HepG2 (cell line): Measurements from ENCODE around the gene RPL21. TPM values are rescaled to one million over a fixed set of nuclear protein-coding genes. Genes with fewer than 3 reads are reported as not detected.

ENCODE experiments used
- CBX1 ChIP-seq: IDR thresholded peaks from one replicate; pipeline ENCODE4 v1.6.1; 2016; ENCODE audit warnings: antibody characterized with exemption, low read depth
- DPF2 ChIP-seq: sonication (generic); formaldehyde crosslinking; IDR thresholded peaks from 2 replicates; pipeline ENCODE4 v1.4.0; 2020; ENCODE audit warnings: mild to moderate bottlenecking, low read depth, missing genetic modification reagents, borderline replicate concordance
- FOXK1 ChIP-seq: sonication (generic); formaldehyde crosslinking; IDR thresholded peaks from 2 replicates; pipeline ENCODE4 v1.4.0; 2020; ENCODE audit warnings: low read depth, missing genetic modification reagents, borderline replicate concordance
- HNF4G ChIP-seq, 2 experiments: sonication (generic) in 1 of 2; formaldehyde crosslinking in 1 of 2; IDR thresholded peaks; 2 replicates each; pipeline versions ENCODE4 v1.4.0 to v1.6.1; 2011 to 2020; ENCODE audit warnings: borderline replicate concordance in 2 of 2, low read depth in 2 of 2, mild to moderate bottlenecking in 2 of 2, low read length in 1 of 2, missing genetic modification reagents in 1 of 2, moderate library complexity in 1 of 2
- KDM2A ChIP-seq: sonication (generic); formaldehyde crosslinking; IDR thresholded peaks from 2 replicates; pipeline ENCODE4 v1.4.0; 2020; ENCODE audit warnings: low read depth, missing genetic modification reagents, borderline replicate concordance
- PHF20 ChIP-seq: sonication (generic); formaldehyde crosslinking; IDR thresholded peaks from 2 replicates; pipeline ENCODE4 v1.5.0; 2020; ENCODE audit warnings: mild to moderate bottlenecking, missing genetic modification reagents
- RFX5 ChIP-seq: IDR thresholded peaks from 2 replicates; pipeline ENCODE4 v1.6.1; 2011; ENCODE audit warnings: low read depth, low read length, improper control_type of control experiment
- SATB2 ChIP-seq: sonication (generic); formaldehyde crosslinking; IDR thresholded peaks from 2 replicates; pipeline ENCODE4 v1.5.0; 2020; ENCODE audit warnings: missing genetic modification reagents
- ZBTB38 ChIP-seq: sonication (generic); formaldehyde crosslinking; IDR thresholded peaks from 2 replicates; pipeline ENCODE4 v1.5.1; 2020; ENCODE audit warnings: mild to moderate bottlenecking, missing genetic modification reagents
- ZC3H13 ChIP-seq: sonication (generic); formaldehyde crosslinking; IDR thresholded peaks from 2 replicates; pipeline ENCODE4 v1.8.1; 2023; ENCODE audit warnings: mild to moderate bottlenecking, missing genetic modification reagents, moderate library complexity
- ZMYM4 ChIP-seq: sonication (generic); formaldehyde crosslinking; IDR thresholded peaks from 2 replicates; pipeline ENCODE4 v1.8.1; 2023; ENCODE audit warnings: mild to moderate bottlenecking, missing genetic modification reagents
- ZNF333 ChIP-seq: sonication (generic); formaldehyde crosslinking; IDR thresholded peaks from 2 replicates; pipeline ENCODE4 v1.4.0; 2020; ENCODE audit warnings: mild to moderate bottlenecking, missing genetic modification reagents, borderline replicate concordance
- ZNF605 ChIP-seq: sonication (generic); formaldehyde crosslinking; IDR thresholded peaks from 2 replicates; pipeline ENCODE4 v1.8.0; 2022; ENCODE audit warnings: mild to moderate bottlenecking, missing genetic modification reagents
- ZNF773 ChIP-seq: sonication (generic); formaldehyde crosslinking; IDR thresholded peaks from 2 replicates; pipeline ENCODE4 v1.4.0; 2020; ENCODE audit warnings: missing genetic modification reagents, borderline replicate concordance
- ZSCAN31 ChIP-seq: sonication (generic); formaldehyde crosslinking; IDR thresholded peaks from 2 replicates; pipeline ENCODE4 v1.5.0; 2020; ENCODE audit warnings: low read depth, mild to moderate bottlenecking, missing genetic modification reagents
- polyA plus RNA-seq, 8 experiments: library from polyadenylated mRNA; depleted of rRNA in 3 of 8; stranded (reverse) in 7 of 8; unstranded in 1 of 8; fragments of >200 nt; fragmentation: Illumina TruSeq in 4 of 8; extraction: Trizol in 4 of 8; gene quantifications; 2 replicates each; pipeline versions ENCODE4 v1.2.1 to v1.2.3, GENCODE V29; 2011 to 2016; ENCODE audit warnings: low read depth in 4 of 8, missing spikeins in 1 of 8, mixed read lengths in 1 of 8; ENCODE audit not compliant: insufficient read depth in 1 of 8
- total RNA-seq, 5 experiments: library from RNA; depleted of rRNA; stranded (reverse); fragments of >200 nt; fragmentation: Illumina TruSeq; extraction: Trizol; gene quantifications; 2 replicates each; pipeline ENCODE4 v1.2.3, GENCODE V29; 2016; ENCODE audit warnings: low read depth in 1 of 5
- TF ChIP-seq, protein P1 (sequence below): sonication (generic); formaldehyde crosslinking; conservative IDR thresholded peaks from 2 replicates; pipeline ENCODE4 v1.8.0; 2022; ENCODE audit warnings: mild to moderate bottlenecking, moderate library complexity, missing genetic modification reagents
- TF ChIP-seq, protein P2 (sequence below): sonication (generic); formaldehyde crosslinking; IDR thresholded peaks from 2 replicates; pipeline ENCODE4 v1.5.0; 2020; ENCODE audit warnings: missing genetic modification reagents
- TF ChIP-seq, protein P3 (sequence below): sonication (generic); formaldehyde crosslinking; IDR thresholded peaks from 2 replicates; pipeline ENCODE4 v1.4.0; 2020; ENCODE audit warnings: missing genetic modification reagents, borderline replicate concordance
- TF ChIP-seq, protein P4 (sequence below): sonication (generic); formaldehyde crosslinking; IDR thresholded peaks from 2 replicates; pipeline ENCODE4 v1.8.1; 2023; ENCODE audit warnings: mild to moderate bottlenecking, missing genetic modification reagents, borderline replicate concordance

The RPL21 gene
- total and polyA plus RNA-seq, 2 of the 13 experiments (the other 11 are each of a cell fraction or from before 2014, with no cell fraction given) = 1,234 to 1,261 TPM

DNA sequence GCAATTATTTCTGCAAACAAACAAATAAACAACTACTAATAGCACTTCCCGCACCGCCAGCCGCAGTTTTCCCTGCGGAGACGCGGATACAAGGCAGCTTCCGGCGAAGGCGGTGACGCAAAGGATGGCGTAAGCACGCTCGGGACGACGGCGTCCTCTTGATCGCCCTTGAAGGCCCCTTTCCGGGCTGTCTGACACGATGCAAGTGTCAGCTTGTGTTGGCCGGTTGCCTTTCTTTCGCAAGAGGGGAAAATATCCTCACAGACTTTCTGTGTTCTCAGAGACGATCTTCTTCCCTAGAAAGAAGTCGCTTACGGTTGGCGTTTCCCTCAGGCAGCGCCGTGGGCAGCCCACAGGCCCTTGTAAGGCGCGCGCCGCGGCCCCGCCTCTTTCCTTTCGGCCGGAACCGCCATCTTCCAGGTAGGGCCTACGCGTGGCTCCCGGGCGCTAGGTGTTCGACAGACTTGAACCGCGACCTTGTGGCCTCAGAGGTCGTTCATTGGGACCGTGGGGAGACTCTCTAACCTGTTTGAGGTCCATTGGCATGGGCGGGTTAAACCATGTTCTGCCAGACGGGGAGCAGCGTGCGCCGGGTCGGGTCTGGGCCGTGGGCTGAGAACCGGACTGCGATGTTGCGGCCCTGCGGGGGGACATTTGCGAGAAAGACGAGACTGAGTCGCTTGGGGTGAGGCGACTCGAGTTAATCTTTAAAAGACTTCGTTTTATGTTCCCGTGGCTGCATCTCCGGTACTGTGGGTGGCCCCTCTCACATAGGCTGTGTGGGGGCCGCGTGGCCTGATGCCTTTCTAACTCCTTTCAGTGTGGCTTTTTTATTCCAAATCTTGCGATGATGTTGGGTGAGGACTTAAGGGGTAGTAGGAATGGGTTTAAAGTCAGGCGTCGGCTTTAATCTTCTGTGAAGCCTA lies at the start of gene RPL21 (continued):
- TF ChIP-seq SATB2 (CRISPR knock-in tag) (peak; percentile 57; the same call in 1 of the 2 replicates), DPF2 (CRISPR knock-in tag) (no peak), FOXK1 (CRISPR knock-in tag) (peak; percentile 75; the same call in 1 of the 2 replicates), KDM2A (CRISPR knock-in tag) (peak; percentile 95), ZC3H13 (CRISPR knock-in tag) (no peak), RFX5 (no peak), ZMYM4 (CRISPR knock-in tag) (peak; percentile 69), ZNF333 (CRISPR knock-in tag) (0 out of 2 replicates have a peak, but pooled peaks have one; percentile 67), ZNF773 (CRISPR knock-in tag) (no peak), PHF20 (peak; percentile 88), ZNF605 (CRISPR knock-in tag) (peak; percentile 92), ZBTB38 (CRISPR knock-in tag) (peak; percentile 65; the same call in 1 of the 2 replicates), CBX1 (peak; percentile 38), HNF4G (IDR thresholded peaks at IDR 0.05; ENCODE audit: borderline replicate concordance, low read depth, low read length) (no peak), HNF4G (CRISPR knock-in tag; IDR thresholded peaks at IDR 0.05; ENCODE audit: borderline replicate concordance, low read depth) (no peak), ZSCAN31 (CRISPR knock-in tag) (0 out of 2 replicates have a peak, but pooled peaks have one; percentile 13)
- TF ChIP-seq, protein P1, sequence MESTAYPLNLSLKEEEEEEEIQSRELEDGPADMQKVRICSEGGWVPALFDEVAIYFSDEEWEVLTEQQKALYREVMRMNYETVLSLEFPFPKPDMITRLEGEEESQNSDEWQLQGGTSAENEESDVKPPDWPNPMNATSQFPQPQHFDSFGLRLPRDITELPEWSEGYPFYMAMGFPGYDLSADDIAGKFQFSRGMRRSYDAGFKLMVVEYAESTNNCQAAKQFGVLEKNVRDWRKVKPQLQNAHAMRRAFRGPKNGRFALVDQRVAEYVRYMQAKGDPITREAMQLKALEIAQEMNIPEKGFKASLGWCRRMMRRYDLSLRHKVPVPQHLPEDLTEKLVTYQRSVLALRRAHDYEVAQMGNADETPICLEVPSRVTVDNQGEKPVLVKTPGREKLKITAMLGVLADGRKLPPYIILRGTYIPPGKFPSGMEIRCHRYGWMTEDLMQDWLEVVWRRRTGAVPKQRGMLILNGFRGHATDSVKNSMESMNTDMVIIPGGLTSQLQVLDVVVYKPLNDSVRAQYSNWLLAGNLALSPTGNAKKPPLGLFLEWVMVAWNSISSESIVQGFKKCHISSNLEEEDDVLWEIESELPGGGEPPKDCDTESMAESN (CRISPR knock-in tag) = peak; percentile 27; the same call in 1 of the 2 replicates
- TF ChIP-seq, protein P2, sequence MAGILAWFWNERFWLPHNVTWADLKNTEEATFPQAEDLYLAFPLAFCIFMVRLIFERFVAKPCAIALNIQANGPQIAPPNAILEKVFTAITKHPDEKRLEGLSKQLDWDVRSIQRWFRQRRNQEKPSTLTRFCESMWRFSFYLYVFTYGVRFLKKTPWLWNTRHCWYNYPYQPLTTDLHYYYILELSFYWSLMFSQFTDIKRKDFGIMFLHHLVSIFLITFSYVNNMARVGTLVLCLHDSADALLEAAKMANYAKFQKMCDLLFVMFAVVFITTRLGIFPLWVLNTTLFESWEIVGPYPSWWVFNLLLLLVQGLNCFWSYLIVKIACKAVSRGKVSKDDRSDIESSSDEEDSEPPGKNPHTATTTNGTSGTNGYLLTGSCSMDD (CRISPR knock-in tag) = no peak
- TF ChIP-seq, protein P3, sequence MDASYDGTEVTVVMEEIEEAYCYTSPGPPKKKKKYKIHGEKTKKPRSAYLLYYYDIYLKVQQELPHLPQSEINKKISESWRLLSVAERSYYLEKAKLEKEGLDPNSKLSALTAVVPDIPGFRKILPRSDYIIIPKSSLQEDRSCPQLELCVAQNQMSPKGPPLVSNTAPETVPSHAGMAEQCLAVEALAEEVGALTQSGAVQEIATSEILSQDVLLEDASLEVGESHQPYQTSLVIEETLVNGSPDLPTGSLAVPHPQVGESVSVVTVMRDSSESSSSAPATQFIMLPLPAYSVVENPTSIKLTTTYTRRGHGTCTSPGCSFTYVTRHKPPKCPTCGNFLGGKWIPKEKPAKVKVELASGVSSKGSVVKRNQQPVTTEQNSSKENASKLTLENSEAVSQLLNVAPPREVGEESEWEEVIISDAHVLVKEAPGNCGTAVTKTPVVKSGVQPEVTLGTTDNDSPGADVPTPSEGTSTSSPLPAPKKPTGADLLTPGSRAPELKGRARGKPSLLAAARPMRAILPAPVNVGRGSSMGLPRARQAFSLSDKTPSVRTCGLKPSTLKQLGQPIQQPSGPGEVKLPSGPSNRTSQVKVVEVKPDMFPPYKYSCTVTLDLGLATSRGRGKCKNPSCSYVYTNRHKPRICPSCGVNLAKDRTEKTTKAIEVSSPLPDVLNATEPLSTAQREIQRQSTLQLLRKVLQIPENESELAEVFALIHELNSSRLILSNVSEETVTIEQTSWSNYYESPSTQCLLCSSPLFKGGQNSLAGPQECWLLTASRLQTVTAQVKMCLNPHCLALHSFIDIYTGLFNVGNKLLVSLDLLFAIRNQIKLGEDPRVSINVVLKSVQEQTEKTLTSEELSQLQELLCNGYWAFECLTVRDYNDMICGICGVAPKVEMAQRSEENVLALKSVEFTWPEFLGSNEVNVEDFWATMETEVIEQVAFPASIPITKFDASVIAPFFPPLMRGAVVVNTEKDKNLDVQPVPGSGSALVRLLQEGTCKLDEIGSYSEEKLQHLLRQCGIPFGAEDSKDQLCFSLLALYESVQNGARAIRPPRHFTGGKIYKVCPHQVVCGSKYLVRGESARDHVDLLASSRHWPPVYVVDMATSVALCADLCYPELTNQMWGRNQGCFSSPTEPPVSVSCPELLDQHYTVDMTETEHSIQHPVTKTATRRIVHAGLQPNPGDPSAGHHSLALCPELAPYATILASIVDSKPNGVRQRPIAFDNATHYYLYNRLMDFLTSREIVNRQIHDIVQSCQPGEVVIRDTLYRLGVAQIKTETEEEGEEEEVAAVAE (CRISPR knock-in tag) = peak; percentile 82
- TF ChIP-seq, protein P4, sequence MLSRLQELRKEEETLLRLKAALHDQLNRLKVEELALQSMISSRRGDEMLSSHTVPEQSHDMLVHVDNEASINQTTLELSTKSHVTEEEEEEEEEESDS (CRISPR knock-in tag) = no peak
